H9 (cell line): Measurements from ENCODE around the gene CCNT1. TPM values are rescaled to one million over a fixed set of nuclear protein-coding genes. Genes with fewer than 3 reads are reported as not detected.
"Not testable (repeated sequence)": the region's sequence is repeated elsewhere in the genome, so short reads cannot be mapped to it uniquely, and the experiment has no call there.

Source experiments
- DNase-seq: peaks from one replicate; pipeline ENCODE4 v3.0.0-alpha.2; 2017
- H2AFZ ChIP-seq: one replicate; pipeline ENCODE4 v1.6.1; 2013; ENCODE audit warnings: mild to moderate bottlenecking, low read length, control low read depth, moderate library complexity
- H2AK5ac ChIP-seq: 2 replicates; pipeline ENCODE4 v1.6.1; 2013; ENCODE audit warnings: low read length, control low read depth, mixed read lengths; ENCODE audit not compliant: insufficient read length
- H2BK120ac ChIP-seq: one replicate; pipeline ENCODE4 v1.6.1; 2013; ENCODE audit warnings: low read depth, mild to moderate bottlenecking, low read length, control low read depth, inconsistent platforms; ENCODE audit not compliant: poor library complexity, severe bottlenecking
- H2BK12ac ChIP-seq: 2 replicates; pipeline ENCODE4 v1.6.1; 2013; ENCODE audit warnings: low read length, control low read depth, mixed read lengths, low read depth; ENCODE audit not compliant: insufficient read length
- H2BK15ac ChIP-seq: 2 replicates; pipeline ENCODE4 v1.6.1; 2013; ENCODE audit warnings: low read depth, low read length, control low read depth
- H2BK20ac ChIP-seq: one replicate; pipeline ENCODE4 v1.6.1; 2013; ENCODE audit warnings: low read depth, mild to moderate bottlenecking, low read length, control low read depth, inconsistent platforms; ENCODE audit not compliant: poor library complexity, severe bottlenecking
- H2BK5ac ChIP-seq: 2 replicates; pipeline ENCODE4 v1.6.1; 2013; ENCODE audit warnings: low read length, control low read depth, mixed read lengths; ENCODE audit not compliant: insufficient read length
- H3K14ac ChIP-seq: 2 replicates; pipeline ENCODE4 v1.6.1; 2013; ENCODE audit warnings: low read length, control low read depth; ENCODE audit not compliant: insufficient read depth
- H3K18ac ChIP-seq: 2 replicates; pipeline ENCODE4 v1.6.1; 2013; ENCODE audit warnings: low read depth, mild to moderate bottlenecking, mixed read lengths, low read length, control low read depth; ENCODE audit not compliant: insufficient read length
- H3K23ac ChIP-seq: 2 replicates; pipeline ENCODE4 v1.6.1; 2013; ENCODE audit warnings: low read length, control low read depth, mixed read lengths, low read depth; ENCODE audit not compliant: insufficient read length
- H3K23me2 ChIP-seq: 2 replicates; pipeline ENCODE4 v1.6.1; 2013; ENCODE audit warnings: low read depth, mild to moderate bottlenecking, mixed read lengths, low read length, control low read depth; ENCODE audit not compliant: insufficient read length, poor library complexity, severe bottlenecking
- H3K27ac ChIP-seq: 2 replicates; pipeline ENCODE4 v1.5.1; 2013; ENCODE audit warnings: low read length, control low read depth, mixed read lengths, low read depth; ENCODE audit not compliant: insufficient read length
- H3K27me3 ChIP-seq: 2 replicates; pipeline ENCODE4 v1.6.1; 2013; ENCODE audit warnings: low read length, control low read depth, inconsistent platforms; ENCODE audit not compliant: insufficient read depth
- H3K4ac ChIP-seq: 2 replicates; pipeline ENCODE4 v1.6.1; 2013; ENCODE audit warnings: low read depth, mild to moderate bottlenecking, control low read depth, inconsistent platforms, low read length, moderate library complexity
- H3K4me1 ChIP-seq: 2 replicates; pipeline ENCODE4 v1.6.1; 2013; ENCODE audit warnings: low read length, control low read depth, inconsistent platforms; ENCODE audit not compliant: insufficient read depth
- H3K4me2 ChIP-seq: 2 replicates; pipeline ENCODE4 v1.6.1; 2013; ENCODE audit warnings: low read length, control low read depth, mixed read lengths; ENCODE audit not compliant: insufficient read length, insufficient read depth
- H3K56ac ChIP-seq: 2 replicates; pipeline ENCODE4 v1.6.1; 2013; ENCODE audit warnings: low read depth, mild to moderate bottlenecking, mixed read lengths, low read length, control low read depth; ENCODE audit not compliant: insufficient read length
- H3K79me1 ChIP-seq: 2 replicates; pipeline ENCODE4 v1.6.1; 2013; ENCODE audit warnings: low read depth, mild to moderate bottlenecking, moderate library complexity, low read length, control low read depth, inconsistent platforms; ENCODE audit not compliant: insufficient read depth, poor library complexity, severe bottlenecking
- H3K79me2 ChIP-seq: 2 replicates; pipeline ENCODE4 v1.6.1; 2013; ENCODE audit warnings: low read length, control low read depth, inconsistent platforms; ENCODE audit not compliant: insufficient read depth
- H3K9ac ChIP-seq: 2 replicates; pipeline ENCODE4 v1.6.1; 2013; ENCODE audit warnings: low read length, control low read depth, mixed read lengths; ENCODE audit not compliant: insufficient read length; ENCODE audit errors: extremely low read depth
- H3K9me3 ChIP-seq: one replicate; pipeline ENCODE4 v1.6.1; 2013; ENCODE audit warnings: low read depth, low read length, inconsistent platforms; ENCODE audit not compliant: control insufficient read depth
- H3T11ph ChIP-seq: one replicate; pipeline ENCODE4 v1.6.1; 2013; ENCODE audit warnings: mild to moderate bottlenecking, low read length, control low read depth, inconsistent platforms
- H4K20me1 ChIP-seq: one replicate; pipeline ENCODE4 v1.6.1; 2013; ENCODE audit not compliant: control insufficient read depth, insufficient read length, insufficient read depth
- H4K5ac ChIP-seq: 2 replicates; pipeline ENCODE4 v1.6.1; 2013; ENCODE audit warnings: low read depth, mild to moderate bottlenecking, mixed read lengths, low read length, control low read depth; ENCODE audit not compliant: insufficient read length
- H4K8ac ChIP-seq: replicated peaks from 2 replicates; pipeline ENCODE4 v1.6.1; 2013; ENCODE audit warnings: low read length, control low read depth, mixed read lengths, low read depth; ENCODE audit not compliant: insufficient read length
- H4K91ac ChIP-seq: 2 replicates; pipeline ENCODE4 v1.6.1; 2013; ENCODE audit warnings: low read depth, mild to moderate bottlenecking, moderate library complexity, mixed read lengths, low read length, control low read depth; ENCODE audit not compliant: insufficient read length
- H3K27ac Mint-ChIP-seq, 3 experiments: 2 replicates in 2 of 3; 3 replicates in 1 of 3; pipeline ENCODE4 v1.8.0; 2020 to 2021; ENCODE audit warnings: mixed read lengths in 3 of 3, mild to moderate bottlenecking in 1 of 3, moderate library complexity in 1 of 3
- H3K27me3 Mint-ChIP-seq: 2 replicates; pipeline ENCODE4 v1.8.0; 2021; ENCODE audit warnings: low read depth, mild to moderate bottlenecking, moderate library complexity, mixed read lengths
- H3K36me3 Mint-ChIP-seq, 3 experiments: 2 replicates in 2 of 3; 3 replicates in 1 of 3; pipeline ENCODE4 v1.8.0; 2020 to 2021; ENCODE audit warnings: low read depth in 3 of 3, mixed read lengths in 3 of 3; ENCODE audit not compliant: insufficient read depth in 1 of 3
- H3K4me1 Mint-ChIP-seq, 2 experiments: 2 replicates each; pipeline ENCODE4 v1.8.0; 2020; ENCODE audit warnings: mixed read lengths in 2 of 2
- H3K4me3 Mint-ChIP-seq, 2 experiments: 2 replicates in 1 of 2; 3 replicates in 1 of 2; pipeline ENCODE4 v1.8.0; 2020 to 2021; ENCODE audit warnings: mild to moderate bottlenecking in 2 of 2, mixed read lengths in 2 of 2, moderate library complexity in 1 of 2
- H3K9me3 Mint-ChIP-seq, 2 experiments: 2 replicates in 1 of 2; 3 replicates in 1 of 2; pipeline ENCODE4 v1.8.0; 2020; ENCODE audit warnings: mild to moderate bottlenecking in 2 of 2, mixed read lengths in 2 of 2, moderate library complexity in 1 of 2
- WGBS: extraction: QIAGEN DNeasy Blood & Tissue Kit; methylation state at CpG from one replicate; pipeline ENCODE4 v1.1.7; 2013; ENCODE audit warnings: missing lambda C conversion rate, low lambda C conversion rate, mixed read lengths; ENCODE audit not compliant: insufficient read length; ENCODE audit errors: extremely low coverage; 5-methylcytosine and 5-hydroxymethylcytosine counted together
- total RNA-seq: library from RNA; stranded (reverse); gene quantifications from 2 replicates; pipeline ENCODE4 v1.2.1, GENCODE V29; 2021
- TF ChIP-seq, protein P1 (sequence below): fragments of 200-600 bp; sonication (generic); conservative IDR thresholded peaks from 3 replicates; pipeline ENCODE4 v1.8.0; 2021; ENCODE audit warnings: antibody characterized with exemption, mild to moderate bottlenecking

CCNT1 gene
- total RNA-seq, 1 experiment from 2014 or later: 53.1 TPM

DNA sequence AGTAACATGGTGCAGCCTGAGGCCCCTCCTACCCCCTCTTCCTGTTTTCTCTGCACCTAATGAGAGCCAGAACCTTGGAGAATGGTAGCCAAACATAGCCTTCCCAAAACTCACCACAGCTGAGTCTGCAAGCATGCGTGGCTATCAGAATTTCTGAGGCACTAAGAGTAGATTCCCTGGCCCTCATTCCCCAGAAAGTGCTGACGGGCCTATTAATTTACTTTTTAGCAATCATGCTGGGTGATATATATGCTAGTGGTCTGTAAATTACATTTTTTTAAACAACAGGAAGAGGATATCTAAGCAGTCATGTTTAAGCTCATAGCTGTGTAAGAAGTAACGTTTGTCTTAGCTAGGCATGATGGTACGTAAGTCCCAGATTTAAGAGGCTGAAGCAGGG, 64.8 kb downstream of the CCNT1 start:
- Histone ChIP-seq H3K9ac (no peak overlapping the region), H3K9me3 (no peaks in the 10 kb centered on the region), H3K18ac (no peak overlapping the region), H3K56ac (no peak overlapping the region), H2AFZ (no peak overlapping the region), H3K23me2 (no peaks in the 10 kb centered on the region), H4K20me1 (no peaks in the 10 kb centered on the region), H2BK15ac (no peak overlapping the region), H3T11ph (no peak overlapping the region), H3K27ac (no peak overlapping the region), H2AK5ac (no peak overlapping the region), H4K91ac (no peak overlapping the region), H4K8ac (no peak overlapping the region), H3K79me1 (no peaks in the 10 kb centered on the region), H4K5ac (no peak overlapping the region), H3K4me1 (no peaks in the 10 kb centered on the region), H3K14ac (no peak overlapping the region), H3K4ac (no peak overlapping the region), H2BK12ac (no peak overlapping the region), H3K27me3 (no peaks in the 10 kb centered on the region), H2BK120ac (no peak overlapping the region), H3K79me2 (no peaks in the 10 kb centered on the region), H3K23ac (no peak overlapping the region), H2BK5ac (no peak overlapping the region), H3K4me2 (no peak overlapping the region), H2BK20ac (no peak overlapping the region)
- DNase-seq: no peak
- Mint-ChIP-seq H3K4me1 (no peaks in the 10 kb centered on the region), H3K27ac (peak overlapping the region; percentile 20 to 61 (median 29); a peak in 3 of 7 replicates), H3K27me3 (no peaks in the 10 kb centered on the region), H3K4me3 (no peak overlapping the region), H3K36me3 (peaks cover 40 to 68% (median 50%) of the 10 kb centered on the region in 3 experiments), H3K9me3 (peaks cover 0 to 2% of the 10 kb centered on the region in 2 experiments; a peak in 1 of 5 replicates)
- TF ChIP-seq, protein P1, sequence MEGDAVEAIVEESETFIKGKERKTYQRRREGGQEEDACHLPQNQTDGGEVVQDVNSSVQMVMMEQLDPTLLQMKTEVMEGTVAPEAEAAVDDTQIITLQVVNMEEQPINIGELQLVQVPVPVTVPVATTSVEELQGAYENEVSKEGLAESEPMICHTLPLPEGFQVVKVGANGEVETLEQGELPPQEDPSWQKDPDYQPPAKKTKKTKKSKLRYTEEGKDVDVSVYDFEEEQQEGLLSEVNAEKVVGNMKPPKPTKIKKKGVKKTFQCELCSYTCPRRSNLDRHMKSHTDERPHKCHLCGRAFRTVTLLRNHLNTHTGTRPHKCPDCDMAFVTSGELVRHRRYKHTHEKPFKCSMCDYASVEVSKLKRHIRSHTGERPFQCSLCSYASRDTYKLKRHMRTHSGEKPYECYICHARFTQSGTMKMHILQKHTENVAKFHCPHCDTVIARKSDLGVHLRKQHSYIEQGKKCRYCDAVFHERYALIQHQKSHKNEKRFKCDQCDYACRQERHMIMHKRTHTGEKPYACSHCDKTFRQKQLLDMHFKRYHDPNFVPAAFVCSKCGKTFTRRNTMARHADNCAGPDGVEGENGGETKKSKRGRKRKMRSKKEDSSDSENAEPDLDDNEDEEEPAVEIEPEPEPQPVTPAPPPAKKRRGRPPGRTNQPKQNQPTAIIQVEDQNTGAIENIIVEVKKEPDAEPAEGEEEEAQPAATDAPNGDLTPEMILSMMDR: no peak
- WGBS: no CpG with 5 or more reads among the region's 4 CpGs

DNA sequence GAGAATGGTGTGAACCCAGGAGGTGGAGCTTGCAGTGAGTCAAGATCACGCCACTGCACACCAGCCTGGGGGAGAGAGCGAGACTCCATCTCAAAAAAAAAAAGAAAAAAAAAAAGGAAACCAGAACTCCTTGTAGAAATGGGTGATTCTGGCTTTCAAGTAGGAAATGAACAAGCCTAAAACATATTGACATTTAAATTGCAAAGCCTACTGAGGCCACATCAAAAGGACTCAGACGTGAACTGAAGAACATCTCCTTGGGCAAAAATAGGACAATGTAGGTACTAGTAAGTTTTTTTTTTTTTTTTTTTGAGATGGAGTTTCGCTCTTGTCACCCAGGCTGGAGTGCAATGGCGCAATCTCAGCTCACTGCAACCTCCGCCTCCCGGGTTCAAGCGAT, 71.2 kb downstream of the CCNT1 start:
- WGBS: no CpG with 5 or more reads among the region's 8 CpGs
- not testable (repeated sequence) for H4K20me1 ChIP-seq, H3K4me1 ChIP-seq, H3T11ph ChIP-seq, H2BK12ac ChIP-seq, H3K27ac Mint-ChIP-seq, H3K9ac ChIP-seq, H3K18ac ChIP-seq, H3K79me1 ChIP-seq, H2BK15ac ChIP-seq, H4K8ac ChIP-seq, H3K4me2 ChIP-seq, H3K56ac ChIP-seq, DNase-seq, H2BK5ac ChIP-seq, H3K9me3 ChIP-seq, H3K23me2 ChIP-seq, H3K27me3 ChIP-seq, H2AK5ac ChIP-seq, H3K4me1 Mint-ChIP-seq, H4K91ac ChIP-seq, H3K79me2 ChIP-seq, H2BK20ac ChIP-seq, H3K14ac ChIP-seq, H2AFZ ChIP-seq, H3K27me3 Mint-ChIP-seq, H3K27ac ChIP-seq, H3K23ac ChIP-seq, H3K4me3 Mint-ChIP-seq, H4K5ac ChIP-seq, H2BK120ac ChIP-seq, H3K4ac ChIP-seq
- Mint-ChIP-seq H3K36me3 (peaks cover 59 to 76% (median 68%) of the 10 kb centered on the region in 3 experiments), H3K9me3 (peaks cover 31 to 36% of the 10 kb centered on the region in 2 experiments)
